T-cell (primary cell): ENCODE results near the gene DDX21. TPM values are rescaled to one million over a fixed set of nuclear protein-coding genes. Genes with fewer than 3 reads are reported as not detected.
"Not testable (repeated sequence)": the region's sequence is repeated elsewhere in the genome, so short reads cannot be mapped to it uniquely, and the experiment has no call there.

Experiments used
- ATAC-seq, 4 experiments: fragments of 200-7000 bp in 3 of 4; fragments of 150-1000 bp in 1 of 4; cut with Tn5 transposase; replicated peaks in 1 of 4; 1 replicate in 3 of 4; 2 replicates in 1 of 4; pipeline ENCODE4 v1.10.0; 2021; ENCODE audit warnings: moderate library complexity in 3 of 4, mild to moderate bottlenecking in 2 of 4, moderate number of reproducible peaks in 1 of 4
- CTCF ChIA-PET, 2 donors: fragments of 300-600 bp; sonication (Branson Sonifier 250); formaldehyde crosslinking; loops; one replicate each; lab custom pipeline; 2022; ENCODE audit warnings: antibody characterized with exemption in 2 of 2; lab: Charles Lee
- POLR2A ChIA-PET, 2 donors: fragments of 300-600 bp; sonication (Branson Sonifier 250); formaldehyde crosslinking; loops; one replicate each; lab custom pipeline; 2022; ENCODE audit warnings: antibody characterized with exemption in 2 of 2; lab: Charles Lee
- DNase-seq, 35 experiments: peaks; one replicate each; pipeline versions ENCODE4 v3.0.0 to v3.0.0-alpha.2; 2013 to 2023
- H3K27ac ChIP-seq: one replicate; pipeline ENCODE4 v1.5.1; 2013; ENCODE audit warnings: low read length
- H3K27me3 ChIP-seq, 2 experiments: replicated peaks in 1 of 2; 1 replicate in 1 of 2; 2 replicates in 1 of 2; pipeline versions ENCODE4 v1.6.1 to v1.7.0; 2013; ENCODE audit warnings: low read length in 1 of 2, mixed read lengths in 1 of 2; ENCODE audit not compliant: control insufficient read depth in 2 of 2, insufficient read depth in 2 of 2; ENCODE audit errors: extremely low read depth in 1 of 2
- H3K36me3 ChIP-seq, 2 donors: 1 replicate in 1 of 2; 2 replicates in 1 of 2; pipeline versions ENCODE4 v1.6.1 to v1.7.0; 2013; ENCODE audit warnings: low read length in 1 of 2; ENCODE audit not compliant: control insufficient read depth in 2 of 2, insufficient read depth in 1 of 2; ENCODE audit errors: extremely low read depth in 1 of 2
- H3K4me1 ChIP-seq, 2 experiments: 1 replicate in 1 of 2; 2 replicates in 1 of 2; pipeline versions ENCODE4 v1.6.1 to v1.7.0; 2013; ENCODE audit warnings: low read length in 2 of 2, mixed read lengths in 1 of 2; ENCODE audit not compliant: insufficient read depth in 2 of 2, control insufficient read depth in 1 of 2; ENCODE audit errors: extremely low read depth in 1 of 2
- H3K4me3 ChIP-seq, 2 donors: 1 replicate in 1 of 2; 2 replicates in 1 of 2; pipeline versions ENCODE4 v1.5.1 to v1.7.0; 2013; ENCODE audit warnings: mild to moderate bottlenecking in 2 of 2, low read length in 1 of 2, moderate library complexity in 1 of 2; ENCODE audit not compliant: control insufficient read depth in 1 of 2; ENCODE audit errors: extremely low read depth in 1 of 2
- H3K9me3 ChIP-seq: 2 replicates; pipeline ENCODE4 v1.7.0; 2013
- H3K27ac Mint-ChIP-seq, 2 donors: one replicate each; pipeline ENCODE4 v1.8.0; 2020 to 2021; ENCODE audit warnings: mild to moderate bottlenecking in 2 of 2, mixed read lengths in 2 of 2
- H3K27me3 Mint-ChIP-seq, 2 donors: one replicate each; pipeline ENCODE4 v1.8.0; 2021 to 2022; ENCODE audit warnings: mixed read lengths in 2 of 2
- H3K36me3 Mint-ChIP-seq: one replicate; pipeline ENCODE4 v1.8.0; 2021; ENCODE audit warnings: mixed read lengths
- H3K4me1 Mint-ChIP-seq, 3 donors: one replicate each; pipeline ENCODE4 v1.8.0; 2020 to 2022; ENCODE audit warnings: mixed read lengths in 3 of 3, mild to moderate bottlenecking in 1 of 3
- H3K4me3 Mint-ChIP-seq, 3 donors: one replicate each; pipeline ENCODE4 v1.8.0; 2020 to 2022; ENCODE audit warnings: mild to moderate bottlenecking in 3 of 3, mixed read lengths in 3 of 3, moderate library complexity in 3 of 3
- H3K9me3 Mint-ChIP-seq, 3 donors: one replicate each; pipeline ENCODE4 v1.8.0; 2020 to 2022; ENCODE audit warnings: mixed read lengths in 3 of 3
- WGBS: methylation state at CpG from one replicate; pipeline ENCODE4 v1.1.5; 2013; ENCODE audit warnings: missing lambda C conversion rate; ENCODE audit not compliant: insufficient coverage; 5-methylcytosine and 5-hydroxymethylcytosine counted together
- total RNA-seq, 35 experiments: library from RNA in 6 of 35; stranded (reverse) in 6 of 35; fragments of 120-200 nt in 1 of 35; gene quantifications; one replicate each; pipeline versions ENCODE4 v1.2.1 to v1.2.4 and lab custom pipeline; 2013 to 2026

The DDX21 gene
- total RNA-seq, 5 donors from 2014 or later (not counting 1 experiment from before 2014, with no cell fraction given), result 53.7 to 86.0 (median 60.7) TPM

DNA sequence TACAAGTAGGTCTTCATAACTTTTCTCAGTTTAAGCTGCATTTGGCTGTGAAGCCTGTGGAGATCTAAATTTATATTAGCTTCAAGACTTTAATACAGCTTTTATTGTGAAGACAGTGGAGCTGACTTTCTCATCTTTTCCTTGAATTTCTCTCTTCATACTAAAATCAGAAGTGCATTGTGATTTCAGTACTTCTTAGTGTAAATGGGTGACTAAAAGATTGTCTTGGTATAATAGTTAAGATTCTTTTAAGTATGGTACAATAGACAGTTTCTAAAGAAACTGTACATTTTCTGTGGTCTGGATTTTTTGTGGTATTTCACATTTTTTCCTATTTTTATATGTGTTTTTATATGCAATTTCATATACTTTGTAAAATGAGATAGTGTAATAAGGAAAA lies 21.0 kb upstream of the DDX21 start:
- Histone ChIP-seq H3K27me3 (no peaks in the 10 kb centered on the region), H3K4me1 (no peaks in the 10 kb centered on the region), H3K36me3 (peaks cover 5 to 56% of the 10 kb centered on the region in 2 donors), H3K9me3 (no peaks in the 10 kb centered on the region), H3K4me3 (no peak overlapping the region), H3K27ac (no peak overlapping the region)
- Mint-ChIP-seq H3K27ac (no peak overlapping the region), H3K9me3 (no peaks in the 10 kb centered on the region), H3K4me3 (no peak overlapping the region), H3K4me1 (peaks cover 7 to 22% (median 8%) of the 10 kb centered on the region in 3 donors), H3K27me3 (no peaks in the 10 kb centered on the region), H3K36me3 (peaks cover 50% of the 10 kb centered on the region)
- ChIA-PET POLR2A (interaction anchor here in 1 of 2 donors (0.6 kb wide), 1 partner anchor 148 kb away, joined by 4 read pairs; no protein-coding TSS in a partner anchor), CTCF (no interaction called here)
- DNase-seq, result no peak
- no peak for ATAC-seq

DNA sequence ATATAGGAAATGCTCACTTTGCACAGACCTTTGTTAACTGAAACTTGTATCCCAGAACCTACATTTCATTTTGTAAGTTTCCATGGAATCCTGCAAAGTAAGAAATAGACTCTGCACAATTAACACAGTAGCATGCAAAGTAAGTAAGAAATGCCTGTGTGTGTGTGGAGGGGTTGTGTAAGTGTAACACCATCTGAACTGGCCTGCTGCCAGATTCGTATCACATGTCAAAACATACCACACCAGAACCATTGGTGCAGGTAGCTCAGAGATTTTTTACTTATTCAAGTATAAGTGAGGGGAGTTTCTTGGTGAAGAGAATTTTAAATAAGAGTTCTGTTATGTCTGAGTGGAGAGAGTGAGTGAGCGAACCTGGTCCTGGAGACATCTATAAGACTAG lies 17.9 kb upstream of the DDX21 start:
- Histone ChIP-seq H3K27ac (no peak overlapping the region), H3K4me3 (no peak overlapping the region), H3K27me3 (no peaks in the 10 kb centered on the region), H3K9me3 (no peaks in the 10 kb centered on the region), H3K36me3 (peaks cover 5 to 56% of the 10 kb centered on the region in 2 donors), H3K4me1 (no peaks in the 10 kb centered on the region)
- DNase-seq (no peak), ATAC-seq (no peak)
- H3K27me3 Mint-ChIP-seq, result no peaks in the 10 kb centered on the region
- H3K27ac Mint-ChIP-seq, result no peak overlapping the region
- POLR2A ChIA-PET, result no interaction called here
- H3K36me3 Mint-ChIP-seq, result peaks cover 35% of the 10 kb centered on the region
- CTCF ChIA-PET, result interaction anchor here in 1 of 2 donors (0.6 kb wide), 3 partner anchors 20 to 38 kb away, joined by 3 to 4 read pairs (median 3); no protein-coding TSS in a partner anchor
- H3K9me3 Mint-ChIP-seq, result no peaks in the 10 kb centered on the region
- no peak overlapping the region for H3K4me3 Mint-ChIP-seq
- 100% methylated on average over 1 of the region's 2 CpGs for WGBS
- peaks cover 0 to 9% (median 4%) of the 10 kb centered on the region in 3 donors for H3K4me1 Mint-ChIP-seq

DNA sequence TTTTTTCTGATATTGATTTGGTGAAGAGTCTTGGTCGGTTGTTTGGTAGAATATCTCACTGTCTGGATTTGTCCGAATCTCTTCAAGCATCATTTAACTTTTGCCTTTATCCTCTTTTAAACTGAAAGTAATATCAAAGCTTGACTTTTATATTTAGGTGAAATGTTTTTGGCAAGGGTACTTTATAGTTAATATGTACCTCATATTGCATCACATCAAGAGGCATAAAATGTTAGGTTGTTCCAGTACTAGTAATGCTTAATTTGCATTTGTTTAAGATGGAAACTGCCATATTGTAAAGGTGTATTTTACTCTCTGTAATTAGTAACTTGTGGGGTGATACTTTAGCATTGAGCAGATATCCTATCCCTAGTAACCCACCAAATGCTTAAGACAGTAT lies 17.1 kb upstream of the DDX21 start:
- Histone ChIP-seq H3K36me3 (peaks cover 5 to 64% of the 10 kb centered on the region in 2 donors), H3K4me1 (no peaks in the 10 kb centered on the region), H3K4me3 (no peak overlapping the region), H3K27me3 (no peaks in the 10 kb centered on the region), H3K27ac (no peak overlapping the region), H3K9me3 (no peaks in the 10 kb centered on the region)
- Mint-ChIP-seq H3K4me1 (peaks cover 0 to 9% (median 4%) of the 10 kb centered on the region in 3 donors), H3K9me3 (no peaks in the 10 kb centered on the region), H3K36me3 (peaks cover 35% of the 10 kb centered on the region), H3K27ac (no peak overlapping the region), H3K27me3 (no peaks in the 10 kb centered on the region), H3K4me3 (no peak overlapping the region)
- DNase-seq, result no peak
- ATAC-seq, result no peak
- ChIA-PET POLR2A (interaction anchor here in 1 of 2 donors (0.5 kb wide), 1 partner anchor 189 kb away, joined by 7 read pairs; no protein-coding TSS in a partner anchor), CTCF (no interaction called here)
- WGBS, result no CpG with 5 or more reads among the region's 2 CpGs

DNA sequence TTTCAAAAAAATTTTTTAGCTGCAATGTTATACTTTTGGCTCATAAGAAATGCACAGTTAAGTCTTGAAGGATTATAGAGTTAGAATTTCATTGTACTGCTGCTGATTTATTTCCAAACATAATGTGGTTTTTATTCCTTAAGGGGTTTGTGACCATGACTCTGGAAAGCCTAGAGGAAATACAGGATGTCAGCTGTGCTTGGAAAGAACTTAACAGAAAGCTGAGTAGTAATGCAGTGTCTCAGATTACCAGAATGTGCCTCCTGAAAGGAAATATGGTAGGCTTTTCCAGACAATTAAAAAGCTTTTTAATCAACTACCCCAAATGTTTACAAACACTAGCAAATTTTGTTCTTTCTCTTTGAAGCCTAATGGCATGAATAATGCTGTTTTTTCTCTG lies 15.1 kb upstream of the DDX21 start:
- H3K27ac ChIP-seq, DNase-seq, H3K27me3 ChIP-seq, H3K4me1 Mint-ChIP-seq, ATAC-seq, H3K27me3 Mint-ChIP-seq, H3K4me3 Mint-ChIP-seq, H3K4me1 ChIP-seq, H3K27ac Mint-ChIP-seq, H3K4me3 ChIP-seq, H3K9me3 Mint-ChIP-seq, H3K9me3 ChIP-seq: not testable (repeated sequence)
- H3K36me3 Mint-ChIP-seq, result peaks cover 28% of the 10 kb centered on the region
- peaks cover 5 to 63% of the 10 kb centered on the region in 2 donors for H3K36me3 ChIP-seq
- CTCF ChIA-PET, result interaction anchor here in 1 of 2 donors (0.6 kb wide), 1 partner anchor 188 kb away, joined by 5 read pairs; no protein-coding TSS in a partner anchor
- POLR2A ChIA-PET, result interaction anchor here in 1 of 2 donors (0.6 to 0.7 kb wide), 2 partner anchors 46 to 148 kb away, joined by 3 read pairs; no protein-coding TSS in a partner anchor

DNA sequence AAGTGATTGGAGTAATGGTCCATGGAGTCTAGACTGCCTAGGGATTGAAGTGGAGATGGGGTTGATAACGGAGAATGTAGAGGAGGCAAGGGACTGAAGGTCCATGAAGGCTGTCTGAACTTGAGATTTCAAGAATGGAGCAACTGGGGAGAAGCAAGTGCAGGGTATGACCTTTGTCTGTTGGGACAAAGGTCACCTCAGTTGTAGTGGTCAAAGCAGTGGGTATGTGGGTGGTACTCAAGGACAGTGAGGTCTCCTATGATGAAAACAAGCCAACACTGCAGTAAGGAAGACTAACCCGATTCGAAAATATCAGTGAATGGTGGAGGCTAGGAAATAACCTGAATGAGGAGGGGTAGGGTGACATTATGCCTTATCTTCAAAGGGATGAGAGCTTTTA lies 5.4 kb upstream of the DDX21 start:
- no peak for DNase-seq
- ATAC-seq, result no peak
- no peak overlapping the region for H3K4me3 ChIP-seq
- H3K36me3 Mint-ChIP-seq, result peaks cover 17% of the 10 kb centered on the region
- H3K27ac Mint-ChIP-seq, result no peak overlapping the region
- 94% methylated on average over 3 of the region's 3 CpGs for WGBS
- H3K36me3 ChIP-seq, result peaks cover 6 to 33% of the 10 kb centered on the region in 2 donors
- ChIA-PET CTCF (no interaction called here), POLR2A (no interaction called here)
- no peaks in the 10 kb centered on the region for H3K27me3 ChIP-seq
- H3K4me1 Mint-ChIP-seq, result peaks cover 0 to 6% (median 3%) of the 10 kb centered on the region in 3 donors
- H3K4me1 ChIP-seq, result peaks cover 7 to 9% of the 10 kb centered on the region in 2 experiments
- no peaks in the 10 kb centered on the region for H3K9me3 Mint-ChIP-seq
- no peaks in the 10 kb centered on the region for H3K27me3 Mint-ChIP-seq
- no peaks in the 10 kb centered on the region for H3K9me3 ChIP-seq
- no peak overlapping the region for H3K27ac ChIP-seq
- no peak overlapping the region for H3K4me3 Mint-ChIP-seq

DNA sequence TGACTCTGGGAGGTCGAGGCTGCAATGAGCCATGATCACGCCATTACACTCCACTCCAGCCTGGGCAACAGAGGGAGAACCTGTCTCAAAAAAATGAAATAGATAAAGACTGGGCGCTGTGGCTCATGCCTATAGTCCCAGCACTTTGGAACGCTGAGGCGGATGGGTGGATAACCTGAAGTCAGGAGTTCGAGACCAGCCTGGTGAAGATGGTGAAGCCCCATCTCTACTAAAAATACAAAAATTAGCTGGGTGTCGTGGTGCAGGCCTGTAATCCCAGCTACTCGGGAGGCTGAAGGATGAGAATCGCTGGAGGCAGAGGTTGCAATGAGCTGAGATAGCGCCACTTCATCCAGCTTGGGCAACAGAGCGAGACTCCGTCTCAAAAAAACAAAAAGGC lies 1.1 kb upstream of the DDX21 start:
- peaks cover 4% of the 10 kb centered on the region for H3K36me3 Mint-ChIP-seq
- Histone ChIP-seq H3K27ac (peak overlapping the region; percentile 97), H3K4me1 (peaks cover 19 to 33% of the 10 kb centered on the region in 2 experiments), H3K27me3 (no peaks in the 10 kb centered on the region), H3K9me3 (no peaks in the 10 kb centered on the region), H3K4me3 (no peak overlapping the region), H3K36me3 (peaks cover 0 to 3% of the 10 kb centered on the region in 2 donors)
- no CpG with 5 or more reads among the region's 12 CpGs for WGBS
- H3K4me3 Mint-ChIP-seq, result peak overlapping the region; percentile 41 to 95 (median 46)
- H3K27me3 Mint-ChIP-seq, result no peaks in the 10 kb centered on the region
- peak overlapping the region in 1 of 2 donors; percentile 74 for H3K27ac Mint-ChIP-seq
- peaks cover 24 to 35% (median 32%) of the 10 kb centered on the region in 3 donors for H3K4me1 Mint-ChIP-seq
- ATAC-seq (no peak), DNase-seq (no peak)
- no peaks in the 10 kb centered on the region for H3K9me3 Mint-ChIP-seq
- POLR2A ChIA-PET, result interaction anchor here in 1 of 2 donors (0.6 to 1.7 kb wide), 6 partner anchors 11 to 234 kb away, joined by 3 to 6 read pairs (median 4); partner anchors contain the start of gene CCAR1
- CTCF ChIA-PET, result interaction anchor here (0.7 to 1.5 kb wide), 7 partner anchors 13 to 274 kb away, joined by 3 to 10 read pairs (median 4); partner anchors contain the start of gene KIFBP (in 1 of the 2)
